ENCODE measurements around the gene CTBS.

DNA sequence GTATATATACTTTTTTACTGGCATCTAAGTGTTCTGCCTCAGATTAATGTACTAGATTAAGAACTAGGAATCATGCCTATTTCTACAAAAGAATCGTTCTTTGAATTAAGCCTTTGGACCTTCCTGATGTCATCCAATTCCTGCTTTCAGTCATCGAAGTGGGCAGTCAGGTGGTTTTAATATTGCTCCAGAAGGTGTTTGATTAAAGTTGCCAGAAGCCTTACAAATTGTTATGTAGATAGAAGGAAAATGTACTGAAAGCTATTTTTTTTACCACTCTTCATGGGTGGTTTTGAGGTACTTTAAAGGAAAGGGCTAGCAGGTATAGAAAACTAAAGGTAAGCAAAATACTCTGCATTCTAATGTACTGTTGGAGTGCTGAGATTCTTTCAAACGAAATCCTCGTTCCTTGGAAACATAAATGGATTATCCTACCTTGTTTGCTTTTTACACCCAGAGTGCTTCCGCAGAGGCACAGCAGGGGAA lies 716 bp downstream of the CTBS start:
- TF ChIP-seq, protein P1, sequence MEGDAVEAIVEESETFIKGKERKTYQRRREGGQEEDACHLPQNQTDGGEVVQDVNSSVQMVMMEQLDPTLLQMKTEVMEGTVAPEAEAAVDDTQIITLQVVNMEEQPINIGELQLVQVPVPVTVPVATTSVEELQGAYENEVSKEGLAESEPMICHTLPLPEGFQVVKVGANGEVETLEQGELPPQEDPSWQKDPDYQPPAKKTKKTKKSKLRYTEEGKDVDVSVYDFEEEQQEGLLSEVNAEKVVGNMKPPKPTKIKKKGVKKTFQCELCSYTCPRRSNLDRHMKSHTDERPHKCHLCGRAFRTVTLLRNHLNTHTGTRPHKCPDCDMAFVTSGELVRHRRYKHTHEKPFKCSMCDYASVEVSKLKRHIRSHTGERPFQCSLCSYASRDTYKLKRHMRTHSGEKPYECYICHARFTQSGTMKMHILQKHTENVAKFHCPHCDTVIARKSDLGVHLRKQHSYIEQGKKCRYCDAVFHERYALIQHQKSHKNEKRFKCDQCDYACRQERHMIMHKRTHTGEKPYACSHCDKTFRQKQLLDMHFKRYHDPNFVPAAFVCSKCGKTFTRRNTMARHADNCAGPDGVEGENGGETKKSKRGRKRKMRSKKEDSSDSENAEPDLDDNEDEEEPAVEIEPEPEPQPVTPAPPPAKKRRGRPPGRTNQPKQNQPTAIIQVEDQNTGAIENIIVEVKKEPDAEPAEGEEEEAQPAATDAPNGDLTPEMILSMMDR (IDR thresholded peaks at IDR 0.05; ENCODE audit: borderline replicate concordance, extremely low read depth, low read length, poor library complexity, severe bottlenecking) = no peak
- no peak for TF ChIP-seq EZH2 (IDR thresholded peaks at IDR 0.05; ENCODE audit: borderline replicate concordance, low read depth, low read length, severe bottlenecking)

All from DND-41 (cell line).